HG03095 (cell line): ENCODE measurements around the gene CHTOP.
A peak's percentile ranks its signal among the peaks of the same experiment; 100 is the strongest.
"Not testable (repeated sequence)": the region's sequence is repeated elsewhere in the genome, so short reads cannot be mapped to it uniquely, and the experiment has no call there.

Experiments used
- ATAC-seq: cut with Tn5 transposase; IDR thresholded peaks from one replicate; pipeline ENCODE4 v1.9.1; 2021; ENCODE audit warnings: moderate library complexity; ENCODE audit not compliant: unreplicated experiment

Gene CHTOP

GRCh38 chr1:153633754-153634665 lies at the start of gene CHTOP:
Gene CHTOP, plus strand, starts transcription at chr1:153634066. Its CDS starts 2,523 bp downstream, at chr1:153636589.
- peak; percentile 83 for ATAC-seq

- no peak for ATAC-seq
Observed at GRCh38 chr1:153585006-153585405, 48.9 kb upstream of the CHTOP start.

GRCh38 chr1:153586347-153586746 lies 47.5 kb upstream of the CHTOP start:
- no peak for ATAC-seq

- no peak for ATAC-seq
Observed at GRCh38 chr1:153587314-153587713, 46.6 kb upstream of the CHTOP start.

- not testable (repeated sequence) for ATAC-seq
Observed at GRCh38 chr1:153588033-153588432, 45.8 kb upstream of the CHTOP start.

- no peak for ATAC-seq
Observed at GRCh38 chr1:153588482-153588881, 45.4 kb upstream of the CHTOP start.

GRCh38 chr1:153592748-153593147 lies 41.1 kb upstream of the CHTOP start:
- no peak for ATAC-seq

- no peak for ATAC-seq
Observed at GRCh38 chr1:153597206-153597605, 36.7 kb upstream of the CHTOP start.

- peak; percentile 99 for ATAC-seq
Observed at GRCh38 chr1:153598309-153599172, 35.3 kb upstream of the CHTOP start.

- no peak for ATAC-seq
Observed at GRCh38 chr1:153599847-153600246, 34.0 kb upstream of the CHTOP start.

- no peak for ATAC-seq
Observed at GRCh38 chr1:153602749-153603148, 31.1 kb upstream of the CHTOP start.

GRCh38 chr1:153606194-153606593 lies 27.7 kb upstream of the CHTOP start:
- ATAC-seq = no peak

GRCh38 chr1:153607381-153607780 lies 26.5 kb upstream of the CHTOP start:
- no peak for ATAC-seq

GRCh38 chr1:153608089-153608682 lies 25.7 kb upstream of the CHTOP start:
- no peak for ATAC-seq

- no peak for ATAC-seq
Observed at GRCh38 chr1:153608742-153609584, 24.9 kb upstream of the CHTOP start.

- ATAC-seq = no peak
Observed at GRCh38 chr1:153609585-153609907, 24.3 kb upstream of the CHTOP start.

- no peak for ATAC-seq
Observed at GRCh38 chr1:153610334-153610733, 23.5 kb upstream of the CHTOP start.

GRCh38 chr1:153610811-153611301 lies 23.0 kb upstream of the CHTOP start:
- ATAC-seq = no peak

- no peak for ATAC-seq
Observed at GRCh38 chr1:153611356-153611755, 22.5 kb upstream of the CHTOP start.

GRCh38 chr1:153612111-153612754 lies 21.6 kb upstream of the CHTOP start:
- ATAC-seq = no peak
